Testis (tissue), 2 donors: ENCODE results near the gene SH3GL3.

ENCODE experiments used
- CTCF ChIP-seq, 3 experiments: fragments of 450-650 bp in 2 of 3; fragments of 200-600 bp in 1 of 3; sonication (generic) in 1 of 3; IDR thresholded peaks; one replicate each; pipeline ENCODE4 v1.5.1; 2016 to 2019; ENCODE audit warnings: antibody characterized with exemption in 3 of 3, mild to moderate bottlenecking in 2 of 3, moderate library complexity in 1 of 3
- POLR2A ChIP-seq: fragments of 450-650 bp; IDR thresholded peaks from one replicate; pipeline ENCODE4 v1.6.1; 2017; ENCODE audit warnings: antibody characterized with exemption, mild to moderate bottlenecking, moderate library complexity

GRCh38 chr15:83569341-83569740 lies 122.2 kb downstream of the SH3GL3 start:
- TF ChIP-seq CTCF (IDR thresholded peaks at IDR 0.05) = no peak
- no peak for TF ChIP-seq POLR2A
